Stimulated activated CD4-positive, alpha-beta T cell treated with anti-CD3 and anti-CD28 coated beads, Interleukin-1b, Interleukin-23, amount 100 ng/mL, for 48 hours (primary cell): ENCODE results near the gene FBXO5.
"Not testable (repeated sequence)": the region's sequence is repeated elsewhere in the genome, so short reads cannot be mapped to it uniquely, and the experiment has no call there.

Experiments
- DNase-seq: peaks from one replicate; pipeline ENCODE4 v3.0.0-alpha.2; 2020

FBXO5 gene

GRCh38 chr6:152986978-152987377 is 4.1 kb upstream of the FBXO5 start:
- DNase-seq: no peak

- not testable (repeated sequence) for DNase-seq
Observed at GRCh38 chr6:152985300-152985699, 2.5 kb upstream of the FBXO5 start.

- no peak for DNase-seq
Observed at GRCh38 chr6:152984513-152984872, 1.7 kb upstream of the FBXO5 start.

GRCh38 chr6:152983637-152984512 is 1.0 kb upstream of the FBXO5 start:
- peak; percentile 82 for DNase-seq

GRCh38 chr6:152981989-152982903 is 595 bp downstream of the FBXO5 start:
- DNase-seq: peak; percentile 32

- DNase-seq: no peak
Observed at GRCh38 chr6:152981219-152981618, 1.6 kb downstream of the FBXO5 start.

- DNase-seq: no peak
Observed at GRCh38 chr6:152980656-152981055, 2.2 kb downstream of the FBXO5 start.

GRCh38 chr6:152979116-152979515 is 3.7 kb downstream of the FBXO5 start:
- DNase-seq: no peak

- no peak for DNase-seq
Observed at GRCh38 chr6:152978058-152978457, 4.8 kb downstream of the FBXO5 start.

GRCh38 chr6:152977556-152977955 is 5.3 kb downstream of the FBXO5 start:
- DNase-seq: no peak

GRCh38 chr6:152976749-152977148 is 6.1 kb downstream of the FBXO5 start:
- no peak for DNase-seq

- DNase-seq: no peak
Observed at GRCh38 chr6:152975204-152975915, 7.5 kb downstream of the FBXO5 start.

GRCh38 chr6:152973916-152974315 is 8.9 kb downstream of the FBXO5 start:
- DNase-seq: no peak

- DNase-seq: no peak
Observed at GRCh38 chr6:152969688-152970418, 13.0 kb downstream of the FBXO5 start.

GRCh38 chr6:152966168-152966894 is 16.5 kb downstream of the FBXO5 start:
- DNase-seq: not testable (repeated sequence)

- DNase-seq: no peak
Observed at GRCh38 chr6:152959333-152959732, 23.5 kb downstream of the FBXO5 start.

- no peak for DNase-seq
Observed at GRCh38 chr6:152957796-152958195, 25.0 kb downstream of the FBXO5 start.

GRCh38 chr6:152954443-152954842 is 28.4 kb downstream of the FBXO5 start:
- DNase-seq: no peak

- DNase-seq: no peak
Observed at GRCh38 chr6:152952866-152953509, 29.9 kb downstream of the FBXO5 start.

GRCh38 chr6:152952045-152952444 is 30.8 kb downstream of the FBXO5 start:
- no peak for DNase-seq

- DNase-seq: no peak
Observed at GRCh38 chr6:152950240-152950639, 32.6 kb downstream of the FBXO5 start.
